OCI-LY7 (cell line): Measurements from ENCODE around the gene TPCN2.

Experiments used
- CTCF ChIP-seq: fragments of 200-600 bp; sonication (generic); conservative IDR thresholded peaks from 2 replicates; pipeline ENCODE4 v1.5.1; 2014; ENCODE audit warnings: mild to moderate bottlenecking, antibody characterized with exemption, low read length, moderate library complexity, mixed read lengths
- EZH2phosphoT487 ChIP-seq: fragments of 200-600 bp; sonication (generic); IDR thresholded peaks from 2 replicates; pipeline ENCODE4 v1.6.1; 2018; ENCODE audit warnings: low read depth, borderline replicate concordance, mild to moderate bottlenecking, mixed run types, antibody characterized with exemption, low read length, moderate library complexity, mixed read lengths

GRCh38 chr11:69065147-69065710 is 16.5 kb downstream of the TPCN2 start:
- TF ChIP-seq CTCF (no peak), EZH2phosphoT487 (no peak)
